SIG-M5 (cell line): ENCODE data around the gene SELENOH.
A peak's percentile ranks its signal among the peaks of the same experiment; 100 is the strongest.
"Not testable (repeated sequence)": the region's sequence is repeated elsewhere in the genome, so short reads cannot be mapped to it uniquely, and the experiment has no call there.

Experiments used
- DNase-seq: peaks from one replicate; lab custom pipeline; 2025; lab: John Stamatoyannopoulos, UW

SELENOH gene, protein sequence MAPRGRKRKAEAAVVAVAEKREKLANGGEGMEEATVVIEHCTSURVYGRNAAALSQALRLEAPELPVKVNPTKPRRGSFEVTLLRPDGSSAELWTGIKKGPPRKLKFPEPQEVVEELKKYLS

DNA sequence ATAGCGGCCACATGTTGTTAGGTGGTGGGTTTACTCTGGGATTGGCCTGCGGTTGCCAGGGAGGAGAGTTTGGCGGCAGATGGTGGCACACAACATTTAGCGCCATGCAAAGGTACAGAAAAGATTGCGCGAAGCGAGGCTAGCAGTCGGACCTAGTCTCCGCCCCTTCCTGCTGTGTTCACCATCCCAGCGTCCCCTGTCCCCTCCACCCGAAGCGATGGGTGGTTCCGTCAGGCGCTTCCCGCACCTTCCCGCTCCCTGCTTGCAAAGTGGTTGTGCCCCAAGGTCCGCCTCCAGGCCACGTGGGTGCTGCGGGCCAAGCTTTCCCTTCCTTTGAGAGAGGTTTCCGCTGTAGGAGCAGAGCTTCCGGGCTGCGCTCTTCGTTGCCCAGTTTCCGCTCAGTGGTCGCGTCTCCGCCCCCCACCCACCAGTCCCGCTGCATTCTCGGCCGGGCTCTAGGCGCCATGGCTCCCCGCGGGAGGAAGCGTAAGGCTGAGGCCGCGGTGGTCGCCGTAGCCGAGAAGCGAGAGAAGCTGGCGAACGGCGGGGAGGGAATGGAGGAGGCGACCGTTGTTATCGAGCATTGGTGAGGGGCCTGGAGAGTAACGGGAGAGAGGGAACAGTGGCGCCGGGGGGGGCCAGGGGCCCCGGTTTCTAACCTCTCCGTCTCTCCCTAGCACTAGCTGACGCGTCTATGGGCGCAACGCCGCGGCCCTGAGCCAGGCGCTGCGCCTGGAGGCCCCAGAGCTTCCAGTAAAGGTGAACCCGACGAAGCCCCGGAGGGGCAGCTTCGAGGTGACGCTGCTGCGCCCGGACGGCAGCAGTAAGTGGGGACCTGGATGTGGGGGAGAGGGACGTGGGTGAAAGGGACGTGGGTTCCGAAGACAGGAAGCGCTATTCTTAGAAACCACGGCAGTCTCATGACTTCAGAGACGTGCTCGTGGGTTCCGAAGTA, at the start of gene SELENOH:
Gene SELENOH (plus strand): TSS at position 360 of the 955 bp plus-strand sequence. CDS start 105 bp downstream, at position 465.
- peak; percentile 81 for DNase-seq

DNA sequence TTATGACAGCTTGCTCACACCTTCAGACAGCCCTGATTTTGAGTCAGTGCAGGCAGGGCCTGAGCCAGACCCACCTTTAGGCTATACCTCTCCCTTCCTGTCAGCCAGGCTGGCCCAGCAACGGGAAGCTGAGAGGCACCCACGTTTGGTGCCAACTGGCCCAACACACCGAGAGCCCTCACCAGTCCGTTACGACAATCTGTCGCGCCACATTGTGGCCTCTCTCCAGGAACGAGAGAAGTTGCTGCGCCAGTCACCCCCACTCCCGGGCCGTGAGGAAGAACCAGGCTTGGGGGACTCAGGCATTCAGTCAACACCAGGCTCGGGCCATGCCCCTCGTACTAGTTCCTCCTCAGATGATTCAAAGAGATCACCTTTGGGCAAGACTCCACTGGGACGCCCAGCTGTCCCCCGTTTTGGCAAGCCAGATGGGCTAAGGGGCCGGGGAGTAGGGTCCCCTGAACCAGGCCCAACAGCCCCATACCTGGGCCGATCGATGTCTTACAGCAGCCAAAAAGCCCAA, 42.4 kb upstream of the SELENOH start:
- no peak for DNase-seq

DNA sequence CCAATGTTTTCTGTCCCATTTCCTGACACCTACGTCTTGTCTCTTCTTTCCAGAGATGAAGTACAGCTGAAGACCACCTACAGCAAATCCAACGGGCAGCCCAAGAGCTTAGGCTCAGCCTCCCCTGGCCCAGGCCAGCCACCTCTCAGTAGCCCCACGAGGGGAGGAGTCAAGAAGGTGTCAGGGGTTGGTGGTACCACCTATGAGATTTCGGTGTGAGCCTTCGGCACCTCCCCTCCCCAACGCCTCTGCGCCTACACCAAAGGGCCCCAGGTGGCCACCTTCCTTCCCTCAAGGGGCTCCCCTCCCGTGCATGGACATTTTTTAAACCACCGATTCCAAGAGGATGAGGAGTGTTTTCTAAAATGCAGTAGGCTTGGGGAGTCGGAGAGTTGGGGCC, 41.5 kb upstream of the SELENOH start:
- no peak for DNase-seq

DNA sequence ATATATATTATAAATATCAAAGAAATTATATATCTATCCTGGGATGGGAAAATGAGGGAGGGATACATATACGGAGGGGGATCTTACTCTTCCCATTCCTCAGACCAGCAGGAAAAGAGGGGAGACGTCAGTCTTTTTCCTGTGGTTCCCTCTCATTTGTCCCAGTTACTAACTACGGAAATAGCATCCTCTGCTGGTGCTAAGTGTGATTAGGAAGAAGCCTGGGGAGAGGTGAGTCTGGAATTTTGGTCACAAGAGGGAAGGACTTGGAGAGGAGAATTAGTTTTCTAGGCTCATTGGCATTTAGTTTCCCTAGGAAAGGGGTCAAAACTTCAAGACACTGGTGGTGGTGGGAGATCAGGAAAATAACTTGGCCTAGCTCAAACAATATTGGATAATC, 40.9 kb upstream of the SELENOH start:
- DNase-seq: no peak

DNA sequence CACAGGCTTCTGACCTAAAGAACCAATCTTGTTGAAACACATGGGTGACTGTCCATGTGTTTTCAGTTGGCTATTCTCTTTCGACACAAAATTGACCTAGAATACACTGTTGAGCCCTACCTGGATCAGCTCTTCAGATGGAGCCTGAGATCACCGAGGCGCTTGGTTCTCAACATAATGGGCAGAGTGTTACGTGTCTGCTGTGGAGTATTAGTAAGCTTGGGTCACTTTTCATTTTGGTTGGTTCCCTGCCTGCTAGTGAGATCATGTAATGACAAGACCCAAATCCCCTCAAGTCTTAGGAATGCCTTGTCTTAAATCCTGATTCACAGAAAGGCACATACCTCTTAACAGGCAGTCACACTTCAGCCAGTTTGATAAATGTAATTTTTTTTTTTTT, 38.0 kb upstream of the SELENOH start:
- no peak for DNase-seq

DNA sequence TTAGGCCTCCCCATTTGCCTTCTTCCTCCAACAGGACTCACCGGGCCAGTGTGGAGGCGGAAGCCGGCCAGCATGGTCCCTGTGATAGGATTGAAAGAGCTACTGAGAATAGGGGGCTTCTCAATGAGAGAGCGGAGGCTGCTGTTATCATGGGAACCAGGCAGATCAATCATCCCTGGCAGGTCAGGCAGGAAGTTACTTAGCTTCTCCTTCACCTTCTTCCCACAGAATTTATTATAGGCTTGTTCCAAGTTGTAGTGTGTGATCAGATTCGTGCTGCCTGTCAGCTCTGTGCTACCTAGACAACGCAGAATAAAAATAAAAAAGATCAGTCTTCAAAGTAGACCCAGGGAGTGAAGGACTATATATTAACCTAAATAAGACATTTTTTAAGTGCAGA, 36.4 kb upstream of the SELENOH start:
- DNase-seq: no peak

DNA sequence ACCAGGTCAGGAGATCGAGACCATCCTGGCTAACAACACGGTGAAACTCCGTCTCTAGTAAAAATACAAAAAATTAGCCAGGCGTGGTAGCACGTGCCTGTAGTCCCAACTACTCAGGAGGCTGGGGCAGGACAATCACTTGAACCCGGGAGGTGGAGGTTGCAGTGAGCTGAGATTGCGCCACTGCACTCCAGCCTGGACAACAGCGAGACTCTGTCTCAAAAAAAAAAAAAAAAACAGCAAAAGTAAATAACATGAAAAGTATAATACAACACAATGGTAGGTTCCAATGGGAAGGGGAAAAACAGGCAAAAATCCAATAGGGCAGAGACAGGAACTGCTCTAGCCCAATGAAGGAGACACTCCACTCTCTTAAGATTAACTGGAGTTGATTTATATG, 35.9 kb upstream of the SELENOH start:
- DNase-seq: not testable (repeated sequence)

DNA sequence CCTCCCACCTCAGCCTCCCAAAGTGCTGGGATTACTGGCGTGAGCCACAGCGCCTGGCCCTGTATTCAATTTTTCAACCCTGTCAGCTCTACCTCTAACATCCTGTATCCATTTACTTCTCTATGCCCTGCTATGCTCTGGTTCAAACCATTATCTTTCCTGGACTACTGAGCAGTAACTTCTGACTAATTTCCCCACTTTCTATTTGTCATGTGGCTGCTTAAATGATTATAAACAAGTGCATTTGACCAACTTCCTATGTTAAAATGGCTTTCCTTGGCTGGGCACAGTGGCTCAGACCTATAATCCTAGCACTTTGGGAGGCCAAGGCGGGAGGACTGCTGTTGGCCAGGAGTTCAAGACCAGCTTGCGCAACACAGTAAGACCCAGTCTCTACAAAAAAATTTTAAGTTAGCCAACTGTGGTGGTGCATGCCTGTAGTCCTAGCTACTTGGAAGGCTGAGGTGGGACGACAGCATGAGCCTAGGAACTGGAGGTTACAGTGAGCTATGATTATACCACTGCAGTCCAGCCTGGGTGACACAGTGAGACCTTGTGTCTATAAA, 31.4 kb upstream of the SELENOH start:
- no peak for DNase-seq

DNA sequence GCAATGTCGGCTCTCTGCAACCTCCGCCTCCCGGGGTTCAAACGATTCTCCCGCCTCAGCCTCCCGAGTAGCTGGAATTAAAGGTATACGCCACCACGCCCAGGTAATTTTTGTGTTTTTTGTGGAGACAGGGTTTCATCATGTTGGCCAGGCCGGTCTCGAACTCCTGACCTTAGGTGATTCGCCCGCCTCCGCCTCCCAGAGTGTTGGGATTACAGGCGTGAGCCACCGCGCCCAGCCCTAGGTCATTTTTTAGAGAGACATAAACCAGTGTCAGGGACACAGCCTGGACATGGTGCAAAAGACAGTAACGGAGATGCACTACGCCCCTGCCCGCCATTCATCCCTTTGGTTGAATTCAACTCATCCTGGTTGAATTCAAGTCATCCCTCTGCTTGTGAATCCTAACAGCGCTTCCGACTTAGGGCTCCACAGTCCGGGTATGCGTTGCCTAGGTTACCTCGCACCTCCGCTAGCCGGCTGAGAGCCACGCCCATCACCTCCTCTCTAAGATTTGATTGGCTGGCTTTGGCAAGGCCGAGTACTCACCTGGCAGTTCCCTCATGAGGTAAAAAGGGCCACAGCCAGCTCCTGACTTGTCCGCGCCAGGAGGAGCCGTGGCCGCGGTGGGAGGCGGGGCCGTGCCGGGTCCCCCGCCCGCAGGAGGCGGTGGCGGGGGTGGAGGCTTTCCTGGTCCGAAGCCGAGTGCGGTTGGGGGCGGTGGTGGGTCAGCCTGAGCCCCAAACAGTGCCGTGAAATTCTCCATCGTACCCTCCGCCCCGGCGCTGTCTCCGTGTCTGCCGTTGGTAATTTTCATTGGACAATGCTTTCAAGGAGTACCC, 29.7 kb upstream of the SELENOH start, which contains the start of gene MED19:
Gene MED19 (minus strand): TSS at position 802 of the 842 bp plus-strand sequence. CDS start 36 bp downstream, at position 766.
- peak; percentile 25 for DNase-seq

DNA sequence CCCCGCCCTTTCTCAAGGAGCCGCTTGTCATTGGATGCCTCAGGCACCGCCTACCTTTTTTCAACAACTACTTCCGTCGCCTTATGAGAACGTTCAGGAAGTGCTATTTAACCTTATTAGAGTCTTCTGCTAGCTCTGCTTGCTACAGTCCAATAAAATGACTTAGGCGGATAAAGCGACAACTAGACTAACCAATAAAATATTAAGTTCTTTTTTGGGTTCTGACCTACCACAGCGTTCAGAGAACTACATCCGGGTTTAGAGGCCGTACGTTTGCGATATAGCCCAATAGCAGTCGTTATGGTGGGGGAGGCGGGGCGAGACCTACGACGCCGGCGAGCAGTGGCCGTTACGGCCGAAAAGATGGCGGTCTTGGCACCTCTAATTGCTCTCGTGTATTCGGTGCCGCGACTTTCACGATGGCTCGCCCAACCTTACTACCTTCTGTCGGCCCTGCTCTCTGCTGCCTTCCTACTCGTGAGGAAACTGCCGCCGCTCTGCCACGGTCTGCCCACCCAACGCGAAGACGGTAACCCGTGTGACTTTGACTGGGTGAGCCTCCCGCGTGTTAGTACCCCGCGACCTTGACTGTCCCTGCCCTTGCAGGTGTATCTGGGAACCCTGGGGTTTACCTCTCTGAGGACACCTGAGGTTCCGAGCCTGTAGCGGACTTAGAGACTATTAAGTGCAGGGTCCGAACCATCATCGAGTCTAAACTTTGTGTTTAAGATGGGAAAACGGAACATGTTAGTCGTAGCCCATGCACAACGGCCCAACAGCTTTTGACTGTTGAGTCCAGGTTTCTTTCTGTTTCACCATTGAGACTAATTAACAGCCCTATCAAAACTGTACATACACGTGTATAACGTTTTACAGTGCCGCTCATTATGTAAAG, 28.8 kb upstream of the SELENOH start, which contains the start of gene TMX2:
Gene TMX2 (plus strand): TSS at position 338 of the 895 bp plus-strand sequence. CDS start 26 bp downstream, at position 364.
- peak; percentile 100 for DNase-seq

DNA sequence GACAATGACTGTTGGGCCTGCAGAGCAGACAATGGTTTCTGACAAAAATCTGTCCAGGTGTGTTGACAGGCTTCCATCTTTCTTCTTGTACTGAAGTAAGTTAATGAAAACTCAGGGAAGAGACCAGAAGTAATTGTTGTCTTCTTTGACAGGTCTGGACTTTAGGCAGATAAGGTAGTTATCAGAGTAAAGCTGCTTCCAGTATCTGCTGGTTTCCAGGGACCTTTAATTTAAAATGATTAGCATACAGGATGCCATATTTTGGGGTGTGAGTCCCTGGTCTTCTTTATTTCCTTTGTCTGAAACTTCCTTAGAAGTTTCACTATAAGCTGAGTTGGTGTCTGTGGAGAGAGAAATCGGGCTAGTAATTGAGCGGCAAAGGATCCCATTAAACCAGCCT, 27.5 kb upstream of the SELENOH start:
- DNase-seq: no peak

DNA sequence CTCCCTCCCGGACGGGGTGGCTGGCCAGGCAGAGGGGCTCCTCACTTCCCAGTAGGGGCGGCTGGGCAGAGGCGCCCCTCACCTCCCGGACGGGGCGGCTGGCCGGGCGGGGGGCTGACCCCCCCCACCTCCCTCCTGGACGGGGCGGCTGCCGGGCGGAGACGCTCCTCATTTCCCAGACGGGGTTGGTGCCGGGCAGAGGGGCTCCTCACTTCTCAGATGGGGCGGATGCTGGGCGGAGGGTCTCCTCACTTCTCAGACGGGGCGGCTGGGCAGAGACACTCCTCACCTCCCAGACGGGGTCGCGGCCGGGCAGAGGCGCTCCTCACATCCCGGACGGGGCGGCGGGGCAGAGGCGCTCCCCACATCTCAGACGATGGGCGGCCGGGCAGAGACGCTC, 24.6 kb upstream of the SELENOH start:
- DNase-seq: not testable (repeated sequence)

DNA sequence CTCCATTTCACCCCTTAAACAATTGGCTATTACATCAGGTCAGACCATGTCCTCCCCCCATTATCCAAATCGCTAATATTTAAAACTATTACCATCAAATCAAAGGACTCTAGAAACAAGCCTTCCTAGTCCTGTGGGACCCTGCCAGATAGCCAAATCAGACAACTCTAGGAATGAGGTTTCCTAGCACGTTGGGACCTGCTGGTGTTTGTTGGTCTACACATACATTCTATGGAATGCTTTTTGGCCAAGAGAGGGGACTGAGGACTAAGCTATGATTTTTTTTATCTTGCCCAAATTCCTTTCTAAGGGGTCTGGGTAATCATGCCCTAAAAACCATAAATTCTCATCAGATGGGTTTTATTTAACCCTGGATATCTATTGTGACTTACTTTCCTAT, 14.1 kb upstream of the SELENOH start:
- DNase-seq: no peak

DNA sequence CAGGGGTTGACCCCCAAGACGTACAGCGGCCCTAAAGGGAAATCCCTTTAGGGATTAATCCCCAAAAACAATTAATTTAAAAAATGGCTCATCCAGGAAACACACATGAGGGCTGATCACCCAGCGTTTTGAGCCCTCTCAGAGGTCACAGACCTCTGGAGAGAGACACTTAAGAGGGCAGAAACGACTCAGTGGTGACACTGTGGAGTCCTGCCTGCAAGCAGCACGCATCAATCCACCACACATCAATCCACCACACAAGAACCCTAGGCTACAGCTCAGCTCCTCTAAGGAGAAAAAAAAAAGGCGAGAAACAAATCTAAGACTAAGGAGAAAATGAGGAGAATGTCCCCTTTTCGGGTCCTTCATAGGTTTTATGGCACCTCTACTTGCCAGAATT, 12.5 kb upstream of the SELENOH start:
- DNase-seq: no peak

DNA sequence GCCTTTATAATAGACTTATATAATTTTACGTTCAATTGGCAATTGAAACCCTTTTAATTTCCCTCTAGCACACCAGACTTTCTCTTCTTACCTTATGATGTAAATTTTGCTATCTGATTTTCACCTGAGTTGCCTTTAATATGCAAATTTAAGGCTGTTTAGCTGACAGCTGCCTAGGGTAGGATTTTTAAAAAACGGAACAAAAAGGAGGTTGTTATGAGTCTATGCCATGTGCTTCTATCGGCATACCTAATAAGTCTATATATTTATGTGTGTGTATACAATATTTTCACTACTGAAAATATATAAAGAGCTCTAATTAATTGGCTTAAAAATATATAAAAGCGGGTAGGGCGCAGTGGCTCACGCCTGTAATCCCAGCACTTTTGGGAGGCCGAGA, 11.8 kb upstream of the SELENOH start:
- DNase-seq: no peak

DNA sequence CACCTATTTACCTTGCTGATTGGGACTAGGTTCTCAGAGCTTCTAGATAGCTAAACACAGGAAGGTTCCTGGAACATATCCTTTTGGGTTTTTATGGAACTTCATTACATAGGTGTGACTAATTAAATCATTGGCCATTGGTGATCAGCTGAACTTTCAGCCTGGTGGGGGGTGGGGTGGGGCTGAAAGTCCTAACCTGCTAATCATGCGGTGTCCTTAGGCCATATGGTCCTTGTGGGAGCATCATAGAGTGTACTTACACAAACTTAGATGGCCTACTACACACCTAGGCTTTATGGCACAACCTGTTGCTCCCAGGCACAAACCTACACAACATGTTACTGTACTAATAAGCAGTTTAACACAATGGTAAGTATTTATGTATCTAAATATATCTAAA, 8.6 kb upstream of the SELENOH start:
- no peak for DNase-seq

DNA sequence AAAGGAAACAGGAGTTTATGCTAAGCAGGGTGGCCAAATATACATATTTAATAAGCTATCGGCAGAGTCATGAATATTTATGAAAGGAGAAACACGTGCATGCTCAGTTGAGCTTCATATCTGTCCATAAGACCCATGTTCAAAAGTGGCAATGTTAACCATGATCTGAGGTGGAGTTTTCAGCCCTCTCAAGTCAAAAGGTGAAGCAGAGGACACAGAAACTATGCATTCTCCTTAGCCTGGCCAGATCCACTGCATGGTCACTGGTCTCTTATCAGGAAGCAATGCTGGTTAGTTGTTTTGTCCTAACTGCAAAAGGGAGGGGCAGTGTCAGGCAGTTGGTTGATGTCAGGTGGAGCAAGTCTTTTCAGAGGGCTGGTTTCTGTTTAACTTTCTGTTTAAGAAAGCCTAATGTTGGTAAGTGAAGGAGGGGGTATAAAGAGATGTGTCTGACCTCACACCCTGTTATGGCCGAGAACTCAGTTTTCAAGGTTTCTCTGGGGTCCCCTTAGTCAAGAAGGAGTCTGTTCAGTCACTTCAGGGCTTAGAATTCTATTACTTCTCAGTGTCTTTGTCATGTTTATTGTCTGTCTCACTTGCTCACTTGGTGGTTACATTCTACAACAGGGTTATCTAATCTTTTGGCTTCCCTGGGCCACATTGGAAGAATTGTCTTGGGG, 5.5 kb upstream of the SELENOH start:
- DNase-seq: no peak

DNA sequence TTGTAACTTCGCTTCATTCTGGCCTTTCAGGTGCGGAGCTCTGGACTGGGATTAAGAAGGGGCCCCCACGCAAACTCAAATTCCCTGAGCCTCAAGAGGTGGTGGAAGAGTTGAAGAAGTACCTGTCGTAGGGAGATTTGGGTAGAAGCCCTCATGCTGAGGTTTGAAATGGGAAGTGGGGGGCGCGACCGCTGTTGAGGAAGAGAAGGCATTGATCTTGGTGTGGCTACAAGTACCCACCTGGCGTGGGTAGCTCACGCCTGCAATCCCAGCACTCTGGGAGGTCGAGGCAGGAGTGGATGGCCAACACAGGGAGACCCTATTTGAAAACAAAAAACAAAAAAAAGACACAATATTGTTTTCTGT, 779 bp downstream of the SELENOH start:
- no peak for DNase-seq

DNA sequence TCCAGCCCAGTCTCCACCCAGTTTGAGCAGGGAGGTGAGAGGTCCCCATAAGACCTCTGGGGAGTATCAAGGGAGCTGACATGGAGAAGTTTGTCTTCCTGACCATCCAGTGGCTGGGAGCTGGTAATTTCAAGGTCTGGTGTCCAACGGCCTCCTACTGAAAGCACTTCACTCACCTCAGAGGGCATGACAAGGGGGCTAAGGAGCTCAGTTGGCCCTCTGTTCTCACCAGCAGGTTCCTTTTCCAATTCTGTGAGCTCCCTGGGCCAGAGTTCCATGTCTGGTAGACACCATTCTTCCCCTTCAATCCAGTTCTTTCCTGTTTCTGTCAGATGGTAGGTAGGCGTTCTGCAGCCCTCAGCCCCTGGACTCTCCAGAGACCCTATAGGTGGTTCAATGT, 3.1 kb downstream of the SELENOH start:
- no peak for DNase-seq

DNA sequence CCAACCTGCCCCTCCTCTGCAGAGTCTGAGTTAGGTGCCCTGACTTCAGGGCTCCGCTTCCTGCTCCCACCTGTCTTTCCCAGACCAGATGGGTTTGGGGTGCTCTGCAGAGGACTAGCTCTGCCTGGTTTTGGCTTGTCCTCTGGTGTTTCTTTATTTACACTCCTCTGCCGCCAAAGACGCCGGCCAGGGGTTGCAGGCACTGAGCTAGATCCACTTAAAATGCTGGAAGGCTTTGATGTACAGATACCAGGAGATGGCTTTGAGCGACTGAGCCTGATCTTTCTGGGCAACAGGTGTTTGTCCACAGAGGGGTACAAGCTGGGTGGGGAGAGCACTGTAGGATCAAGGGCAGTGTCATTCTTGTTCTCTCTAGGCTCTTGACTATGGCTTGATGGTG, 3.9 kb downstream of the SELENOH start:
- no peak for DNase-seq
